GM19043 (cell line): ENCODE measurements around the gene SMIM21.

Source experiments
- ATAC-seq: cut with Tn5 transposase; IDR thresholded peaks from one replicate; pipeline ENCODE4 v1.9.1; 2021; ENCODE audit warnings: low read depth; ENCODE audit not compliant: unreplicated experiment

The SMIM21 gene

DNA sequence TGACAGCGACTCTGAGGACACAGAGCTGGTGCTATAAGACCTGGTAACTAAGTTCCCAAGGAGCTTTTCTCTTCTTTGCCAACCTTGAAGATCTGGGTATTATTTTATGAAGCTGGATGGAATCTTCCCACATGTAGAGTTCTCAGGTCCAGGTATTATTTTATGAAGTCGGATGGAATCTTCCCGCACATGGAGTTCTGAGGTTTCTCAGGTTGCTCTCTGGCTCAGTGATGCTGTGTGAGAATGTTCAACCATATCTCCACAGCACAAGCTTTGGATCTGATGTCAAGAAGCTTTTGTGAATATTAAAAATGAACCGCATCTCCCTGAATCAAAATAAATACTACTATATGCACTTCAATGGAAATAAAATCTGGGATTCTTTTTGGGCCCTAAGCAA, at the start of gene SMIM21:
TSS of gene SMIM21 (minus strand) at position 101 of the 400 bp plus-strand sequence. CDS start 140 bp downstream, outside the sequence.
- no peak for ATAC-seq

DNA sequence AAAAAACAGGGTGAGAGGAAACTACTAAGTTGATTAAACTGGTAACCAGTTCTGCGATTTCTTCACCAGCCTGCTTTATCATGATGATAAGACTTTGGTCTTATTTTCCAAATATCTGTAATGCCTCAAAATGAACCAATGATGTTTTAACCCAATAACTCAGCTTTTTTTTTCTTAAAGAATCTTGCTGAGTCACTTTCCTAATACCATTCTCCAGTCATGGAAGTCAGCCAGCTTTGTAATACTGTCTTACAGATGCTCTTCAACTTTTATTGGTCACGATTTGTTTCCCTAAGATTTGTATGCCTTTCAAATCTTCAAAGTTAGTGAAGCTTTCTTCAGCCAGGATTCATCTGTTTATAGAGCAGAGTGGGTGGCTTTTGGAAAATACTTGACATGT, 47.7 kb upstream of the SMIM21 start:
- ATAC-seq = no peak

DNA sequence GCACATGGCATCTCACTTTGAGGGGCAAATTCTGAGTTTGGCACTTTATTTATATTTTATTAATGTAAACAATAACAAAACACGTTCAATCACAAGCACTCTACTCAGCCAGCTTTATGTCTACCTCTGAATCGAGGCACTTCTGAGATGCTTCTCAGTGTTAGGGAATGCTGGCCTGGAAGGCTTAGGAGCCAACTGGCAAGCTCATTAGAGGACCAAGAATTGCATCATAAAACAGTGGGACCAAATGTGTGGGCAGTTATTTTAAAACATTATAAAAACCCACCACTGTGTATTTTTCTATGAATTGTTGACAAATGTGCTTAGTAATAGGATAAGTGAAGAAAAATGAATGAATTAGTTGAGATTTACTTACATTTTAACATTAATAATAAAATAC, 46.8 kb upstream of the SMIM21 start:
- no peak for ATAC-seq

DNA sequence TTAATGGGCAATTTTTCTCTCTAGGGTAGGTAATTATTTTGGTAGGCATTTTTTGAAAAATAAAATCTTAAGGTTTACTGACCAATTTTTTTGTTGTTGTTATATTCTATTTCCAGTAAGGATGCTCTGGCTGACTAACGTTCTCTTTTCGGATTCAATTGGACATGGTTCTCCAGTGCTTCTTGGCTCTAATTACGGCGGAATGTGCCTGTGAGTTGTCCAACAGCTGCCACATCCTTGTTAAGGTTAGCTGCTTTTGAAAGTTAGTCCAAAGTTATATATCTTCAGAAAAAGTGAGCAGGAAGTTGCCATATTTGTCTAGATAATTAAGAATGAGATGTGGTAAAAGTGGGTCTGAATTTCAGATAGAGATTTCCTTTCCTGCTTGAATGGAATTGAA, 45.8 kb upstream of the SMIM21 start:
- ATAC-seq = no peak

DNA sequence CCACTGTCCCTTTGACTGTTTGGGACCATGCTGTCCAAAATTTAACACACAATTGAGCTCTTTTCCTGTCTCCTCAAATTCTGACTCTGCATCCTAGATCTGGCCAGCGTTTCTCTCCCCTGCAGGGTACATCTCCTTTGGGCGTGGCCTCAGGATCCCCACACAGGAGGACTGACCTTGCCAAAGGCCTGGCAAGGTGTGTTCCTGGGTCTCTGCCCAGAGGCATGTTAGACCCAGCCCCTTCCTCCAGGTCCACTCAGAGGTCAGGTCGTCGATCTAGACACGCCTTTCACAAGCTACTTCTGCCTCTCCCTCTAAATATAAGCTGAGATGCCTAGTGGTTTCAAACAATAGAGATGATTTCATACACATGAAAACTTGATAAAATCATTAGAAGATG, 45.4 kb upstream of the SMIM21 start:
- no peak for ATAC-seq

DNA sequence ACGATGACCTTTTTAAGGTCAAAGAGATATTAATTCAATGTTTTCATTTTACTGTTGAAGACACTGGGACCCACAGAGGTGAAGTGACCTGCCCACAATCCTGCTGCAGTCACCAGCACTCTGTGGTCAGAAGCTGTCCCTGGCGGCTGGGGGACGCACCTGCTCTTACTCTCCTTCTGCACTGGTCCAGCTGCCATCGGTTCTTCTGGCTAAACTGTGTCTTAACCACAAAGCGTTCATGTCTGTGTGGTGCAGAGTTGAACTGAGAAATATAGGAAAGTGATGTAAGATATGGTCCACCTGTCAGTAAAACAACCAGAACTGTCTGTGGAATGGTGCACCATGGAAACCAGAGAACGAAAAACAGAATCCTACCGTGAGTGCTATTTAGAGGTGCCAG, 44.9 kb upstream of the SMIM21 start:
- no peak for ATAC-seq

DNA sequence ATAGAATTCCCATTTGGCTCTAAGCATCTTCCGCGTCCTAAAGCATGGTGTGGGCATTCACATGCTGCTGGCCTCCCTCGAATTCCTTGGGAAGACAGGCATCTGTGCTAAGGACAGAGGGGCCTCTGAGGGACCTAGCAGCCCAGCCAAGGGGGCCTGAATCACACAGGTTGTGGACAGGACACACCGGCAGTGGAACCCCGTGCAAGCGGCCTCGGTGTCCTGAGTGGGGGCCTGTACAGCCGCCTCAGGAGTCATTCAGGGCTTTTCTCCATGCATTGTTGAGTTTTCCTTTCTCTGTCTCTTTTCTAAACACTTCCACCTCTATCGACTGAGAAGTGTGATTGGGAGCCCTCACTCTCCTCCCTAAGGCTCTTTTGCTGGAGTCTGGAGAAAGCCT, 44.3 kb upstream of the SMIM21 start:
- no peak for ATAC-seq

DNA sequence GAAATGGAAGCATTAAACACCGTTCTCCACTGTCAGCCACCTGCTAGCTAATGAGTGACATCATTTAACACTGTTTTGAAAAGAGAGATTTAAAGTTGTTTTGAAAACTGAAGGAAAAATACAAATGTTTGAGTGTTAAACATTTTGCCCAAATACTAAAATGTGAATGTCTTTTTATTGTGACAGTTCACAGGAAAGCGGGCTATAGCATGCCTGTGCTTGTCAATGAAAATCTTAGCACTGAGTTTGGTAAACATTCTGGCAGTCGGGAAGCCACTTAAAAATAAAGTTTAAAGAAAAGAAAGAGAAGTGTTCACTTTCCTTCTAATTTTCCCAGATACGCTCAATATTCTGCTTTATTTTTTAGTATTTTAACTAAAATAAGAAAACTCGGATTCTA, 40.3 kb upstream of the SMIM21 start:
- no peak for ATAC-seq

DNA sequence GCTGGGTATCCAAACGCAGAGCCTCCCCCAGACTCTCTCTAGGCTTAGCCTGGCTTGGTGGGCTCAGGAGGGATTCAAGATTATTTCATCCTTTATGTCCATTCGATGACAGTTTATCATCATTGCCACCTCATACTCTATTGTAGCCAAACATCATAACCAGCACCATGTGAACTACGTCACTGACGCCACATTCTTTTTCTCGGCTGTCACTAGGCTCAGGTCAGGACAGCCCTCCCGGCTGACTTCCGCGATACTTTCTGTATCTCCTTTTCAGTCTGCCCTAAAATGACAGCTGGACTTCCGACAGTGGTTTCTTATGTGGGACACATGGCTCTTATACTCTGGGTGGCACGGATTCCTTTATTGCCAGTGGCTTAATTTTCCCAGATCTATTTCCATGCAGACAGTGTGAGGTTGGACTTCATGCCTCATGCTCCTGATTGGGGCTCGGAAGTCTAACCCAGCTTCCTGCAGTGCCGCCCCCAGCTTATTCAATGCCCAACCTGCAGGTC, 39.8 kb upstream of the SMIM21 start:
- no peak for ATAC-seq

DNA sequence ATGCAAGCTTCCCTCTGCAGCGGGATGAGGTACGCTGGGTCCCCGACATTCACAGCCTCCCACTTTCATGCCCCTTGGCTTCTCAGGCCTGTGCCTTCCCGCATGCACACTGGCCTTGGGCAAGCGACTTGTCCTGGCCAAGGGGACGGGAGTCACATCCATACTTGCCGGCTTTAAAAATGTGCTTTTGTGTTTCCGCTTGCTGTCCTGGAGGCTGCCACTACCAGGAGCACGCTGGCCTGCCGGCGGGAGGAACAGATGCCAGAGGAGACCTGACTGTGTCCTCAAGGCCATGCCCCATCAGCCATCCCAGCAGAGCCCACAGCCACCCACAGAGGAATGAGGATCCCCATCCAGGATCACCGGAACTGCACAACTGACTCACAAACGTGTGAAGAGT, 36.9 kb upstream of the SMIM21 start:
- ATAC-seq = no peak

DNA sequence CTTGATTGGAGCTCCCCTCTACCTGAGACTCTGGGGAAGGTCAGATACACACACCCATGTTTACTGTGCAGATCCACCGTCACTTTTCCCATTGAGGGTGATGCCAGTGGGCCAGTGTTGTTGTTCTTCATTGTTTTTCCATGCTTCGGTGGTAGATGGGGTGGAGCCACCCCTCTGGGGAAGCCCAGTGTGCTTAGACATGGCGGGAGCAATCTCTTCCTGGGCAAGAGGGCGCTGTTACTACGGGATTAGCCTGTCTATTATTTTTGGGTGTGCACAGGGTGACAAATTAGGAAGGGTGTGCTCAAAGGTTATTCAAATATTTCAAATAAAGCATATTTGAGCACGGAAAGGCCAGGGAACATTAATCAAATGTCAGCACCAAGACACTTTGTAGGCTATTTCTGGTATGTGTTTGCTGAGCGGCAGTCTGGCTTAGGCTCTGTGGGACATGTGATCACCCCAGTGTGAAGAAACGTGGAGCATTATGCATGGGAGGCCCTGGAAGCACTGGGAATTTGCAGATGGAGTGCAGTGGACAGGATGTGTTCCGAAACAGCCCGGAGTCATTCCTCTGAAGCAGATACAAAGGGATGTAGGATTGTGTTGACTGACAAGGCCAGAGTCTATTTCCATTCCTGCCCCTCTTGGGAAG, 34.8 kb upstream of the SMIM21 start:
- ATAC-seq = no peak

DNA sequence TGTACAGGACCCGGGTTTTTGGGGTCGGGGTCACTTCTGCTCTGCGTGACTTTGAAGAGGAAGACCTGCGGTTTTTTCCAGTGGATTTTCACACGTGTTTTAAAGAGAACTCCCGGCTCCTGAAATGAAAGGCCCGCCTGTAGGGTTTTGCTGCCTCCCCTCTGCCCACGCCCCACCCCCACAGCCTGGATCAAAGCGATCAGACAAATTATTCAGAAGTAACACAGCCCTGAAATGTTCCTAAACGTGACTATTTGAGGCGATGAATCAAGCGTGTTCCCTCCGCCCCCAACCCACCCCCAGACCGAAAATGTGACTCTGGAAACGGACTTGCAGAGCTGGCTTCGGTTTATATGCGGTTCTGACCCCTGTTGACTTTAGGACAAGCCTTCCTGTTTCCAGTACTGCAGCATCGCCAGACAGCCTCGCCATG, 28.7 kb upstream of the SMIM21 start:
- no peak for ATAC-seq

DNA sequence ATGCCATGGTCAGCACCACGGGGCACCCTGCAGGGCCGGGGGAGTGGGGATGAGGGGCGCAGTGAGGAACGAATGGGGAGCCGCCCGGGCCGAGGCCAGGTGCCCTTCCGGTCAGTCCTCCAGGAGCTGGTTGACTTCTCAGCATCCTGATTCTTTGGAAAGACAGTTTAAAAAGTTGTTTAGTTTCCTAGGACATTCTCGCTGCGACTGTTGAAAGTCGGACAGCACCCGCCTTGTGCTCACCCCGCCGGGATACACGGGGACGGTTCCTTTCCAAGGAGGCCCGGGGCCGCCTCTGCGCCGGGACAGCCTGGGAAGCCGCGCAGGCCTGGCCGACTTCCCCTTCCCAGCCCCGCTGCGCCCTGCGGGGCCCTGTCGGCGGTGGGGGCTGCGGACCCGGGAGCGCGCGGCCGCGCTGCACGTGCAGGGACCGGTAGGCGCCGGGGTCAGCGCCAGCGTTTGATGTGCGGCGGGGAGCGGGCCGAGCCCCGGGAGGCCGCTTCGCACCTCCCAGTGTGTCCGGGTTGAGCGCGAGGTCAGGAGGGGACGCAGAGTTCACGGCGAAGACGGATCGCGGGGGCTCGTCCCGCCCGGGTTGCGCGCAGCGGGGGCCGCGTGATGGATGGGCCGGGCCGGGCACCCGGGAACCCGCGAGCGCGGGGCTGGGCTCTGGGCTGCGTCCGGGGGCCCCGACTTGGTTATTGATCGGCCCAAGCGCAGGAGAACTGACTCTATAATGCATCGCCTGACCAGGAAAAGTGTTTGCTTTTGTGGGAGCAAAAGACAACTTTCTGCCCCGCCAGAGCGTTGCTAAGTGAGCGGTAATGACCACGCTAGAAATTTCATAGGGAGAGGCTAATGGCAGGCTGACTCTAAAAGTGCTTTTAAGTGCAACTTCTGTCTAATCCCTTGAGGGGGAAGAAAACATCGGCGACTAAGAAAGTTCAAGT, 28.0 kb upstream of the SMIM21 start:
- no peak for ATAC-seq

DNA sequence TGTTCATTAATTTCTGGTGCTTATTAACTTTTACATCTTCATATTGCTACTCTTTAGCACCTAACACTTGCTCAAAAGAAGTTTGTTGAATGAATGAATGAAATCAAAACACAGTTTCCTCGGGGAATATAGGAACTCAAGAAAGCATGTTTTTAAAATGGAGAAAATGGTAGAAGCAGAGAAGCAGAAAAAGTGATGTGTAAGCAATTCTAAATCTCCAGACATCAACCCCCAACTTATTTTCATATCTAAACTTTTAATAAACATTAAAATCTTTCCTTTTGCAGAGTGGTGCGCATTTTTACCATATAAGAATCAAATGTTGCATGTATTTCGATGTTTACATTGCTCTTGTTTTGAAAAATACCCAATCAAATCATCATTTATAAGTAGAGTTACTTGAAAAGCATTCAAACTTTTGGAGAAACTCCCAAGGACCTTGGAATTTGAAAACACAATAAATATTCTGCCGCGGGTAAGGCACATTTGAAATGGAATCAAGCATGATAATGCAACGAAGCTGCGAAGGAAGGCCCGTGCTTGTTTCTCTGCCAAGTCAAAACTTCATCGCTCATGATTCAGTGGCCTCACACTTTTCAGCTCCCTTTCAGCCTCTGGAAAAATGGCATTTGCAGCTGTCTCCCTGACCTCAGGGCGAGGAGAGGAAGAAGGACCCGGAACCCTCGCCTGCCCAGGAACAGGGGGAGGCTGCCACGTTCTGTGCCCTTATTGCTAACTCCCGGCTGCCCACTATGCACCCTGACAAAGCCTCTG, 26.7 kb upstream of the SMIM21 start:
- no peak for ATAC-seq

DNA sequence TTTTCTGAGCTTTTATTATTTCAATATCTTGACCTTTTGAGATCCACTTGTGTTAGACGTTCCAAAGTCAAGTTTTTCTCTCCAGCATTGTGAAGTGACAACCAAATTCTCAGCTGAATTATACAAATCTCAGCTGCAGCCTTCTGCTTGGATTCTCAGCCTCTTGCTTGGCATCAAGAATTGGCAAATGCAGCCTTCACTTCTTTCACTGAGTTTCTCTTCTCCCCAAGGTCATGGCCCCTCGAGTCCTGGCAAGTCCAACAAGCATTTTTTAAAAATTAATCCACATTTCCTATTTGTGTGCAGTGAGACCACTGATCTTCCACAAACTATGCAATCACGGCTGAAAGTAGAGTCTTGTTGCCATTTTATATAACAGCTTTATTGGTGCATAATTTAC, 23.4 kb upstream of the SMIM21 start:
- no peak for ATAC-seq

DNA sequence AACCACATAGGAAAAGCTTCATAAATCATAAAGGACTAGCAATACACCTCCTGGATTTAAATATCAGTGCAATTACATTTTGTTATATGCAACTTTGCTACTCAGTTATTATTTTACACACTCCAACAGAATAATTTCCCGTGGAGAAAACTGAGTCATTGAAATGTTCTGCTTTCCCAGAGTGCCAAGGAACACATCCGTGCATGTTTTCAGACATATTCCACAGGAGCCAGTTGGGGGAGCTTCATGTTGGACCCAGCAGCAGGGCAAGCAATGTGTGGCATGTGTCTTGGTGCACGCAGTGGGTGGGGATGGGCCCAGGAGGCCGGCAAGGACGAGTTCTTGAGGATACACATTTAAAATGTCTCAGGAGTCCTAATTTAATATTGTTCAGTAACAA, 14.4 kb upstream of the SMIM21 start:
- ATAC-seq = no peak

DNA sequence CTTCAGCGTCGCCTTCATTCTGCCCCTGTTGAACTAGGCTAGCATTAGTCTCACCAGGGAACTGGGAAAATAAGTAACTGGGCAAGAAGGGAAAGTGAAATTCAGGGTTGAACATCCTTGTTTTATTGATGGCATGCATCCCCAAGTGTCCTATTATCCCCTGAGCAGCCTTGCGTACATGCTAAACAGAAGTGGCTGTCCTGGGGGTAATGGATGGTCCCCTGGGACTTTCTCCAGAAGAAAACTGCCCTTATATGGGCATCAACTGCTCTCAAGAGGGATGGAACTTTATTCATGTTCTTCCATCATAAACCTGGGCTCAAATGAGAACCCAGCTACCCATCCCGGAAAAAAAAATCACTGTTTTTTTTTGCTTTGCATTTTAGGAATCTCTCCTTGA, 11.8 kb upstream of the SMIM21 start:
- no peak for ATAC-seq

DNA sequence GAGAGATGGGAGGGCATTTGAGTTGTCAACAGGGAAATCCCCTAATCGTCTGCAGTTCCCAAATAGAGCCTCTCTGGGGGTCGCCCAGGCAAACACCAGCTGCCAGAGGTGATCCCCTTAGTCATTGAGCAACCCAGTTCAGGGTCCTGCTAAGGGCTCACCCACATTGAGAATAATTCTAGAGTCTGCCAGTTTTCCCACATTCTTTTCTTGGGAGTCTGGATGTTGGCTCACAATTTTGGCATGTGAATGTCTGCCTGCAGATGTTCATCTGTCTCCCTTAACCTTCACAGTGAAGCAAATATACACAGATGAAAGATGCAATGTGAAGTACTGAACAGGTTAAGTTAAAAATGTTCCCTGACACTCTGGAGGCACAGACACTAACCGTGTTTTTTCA, 11.4 kb upstream of the SMIM21 start:
- ATAC-seq = no peak

DNA sequence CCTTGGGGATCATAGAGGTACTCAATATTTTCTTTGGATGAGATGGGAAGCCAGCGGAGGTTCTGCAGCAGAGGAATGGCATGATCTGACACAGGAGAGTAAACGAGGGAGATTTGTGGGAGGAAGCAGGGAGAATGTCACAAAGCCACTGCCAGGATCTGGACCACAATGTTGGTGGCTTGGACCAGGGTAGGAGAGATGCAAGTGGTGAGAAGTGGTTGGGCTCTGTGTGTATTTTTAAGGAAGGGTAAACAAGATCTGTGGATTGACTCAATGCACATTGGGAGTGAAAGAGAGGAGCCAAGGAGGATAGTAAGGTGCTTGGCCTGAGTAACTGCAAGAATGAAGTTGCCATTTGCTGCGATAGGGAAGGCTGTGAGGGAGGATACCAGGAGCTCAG, 10.5 kb upstream of the SMIM21 start:
- ATAC-seq = no peak

DNA sequence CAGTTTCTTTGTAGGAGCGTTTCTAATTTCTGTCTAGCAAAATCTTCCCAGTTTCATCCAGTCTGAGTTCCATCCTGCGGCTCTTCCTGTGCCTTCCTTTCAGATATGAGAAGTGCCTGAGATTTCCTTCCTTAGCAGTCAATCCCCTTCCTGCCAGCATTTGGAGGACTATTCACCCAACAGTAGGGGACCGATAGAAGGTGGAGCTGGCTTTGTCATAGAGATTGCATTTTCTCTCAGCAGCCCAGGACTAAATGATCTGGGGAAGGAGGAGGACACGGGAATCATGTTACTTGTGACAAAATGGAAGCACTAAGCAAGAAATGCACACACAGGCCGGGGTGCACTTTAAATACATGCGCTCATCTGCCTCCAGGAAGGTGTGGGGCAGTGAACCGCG, 5.6 kb upstream of the SMIM21 start:
- ATAC-seq = no peak

DNA sequence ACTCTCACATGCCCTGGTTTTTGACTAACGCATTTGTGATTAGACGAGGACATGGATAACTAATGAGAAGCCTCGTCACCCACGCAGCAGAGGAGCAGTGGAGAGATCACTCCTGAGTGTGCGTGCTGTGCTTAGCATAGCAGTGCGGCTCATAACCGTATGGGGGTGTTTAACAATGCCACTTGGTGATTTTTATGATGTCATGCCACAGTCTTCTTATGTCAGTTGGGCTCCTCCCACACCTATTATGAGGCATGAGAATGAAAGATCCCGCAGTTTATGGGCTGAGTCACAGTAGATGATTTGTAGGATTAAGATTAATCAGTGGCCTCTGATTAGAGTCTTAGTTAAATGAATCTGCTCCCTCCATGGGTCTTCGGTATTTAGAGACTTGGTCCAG, 2.5 kb upstream of the SMIM21 start:
- no peak for ATAC-seq
